ENCODE results near the gene CTBP2.

- TF ChIP-seq FOXK2 (IDR thresholded peaks at IDR 0.05) = no peak
- TF ChIP-seq MAX (IDR thresholded peaks at IDR 0.05; ENCODE audit: low read depth, low read length) = no peak
- no peak for TF ChIP-seq RAD21 (IDR thresholded peaks at IDR 0.05; ENCODE audit: insufficient read depth, low read depth, low read length)
- no peak for TF ChIP-seq CBFB (IDR thresholded peaks at IDR 0.05; ENCODE audit: low read depth)
- TF ChIP-seq SP1 (IDR thresholded peaks at IDR 0.05; ENCODE audit: low read depth, low read length) = no peak
- TF ChIP-seq POLR2A (IDR thresholded peaks at IDR 0.05; ENCODE audit: low read depth, low read length) = no peak
- TF ChIP-seq MTA3 (IDR thresholded peaks at IDR 0.05; ENCODE audit: borderline replicate concordance, low read length) = no peak
- no peak for TF ChIP-seq JUNB (IDR thresholded peaks at IDR 0.05)
- TF ChIP-seq CTCF (IDR thresholded peaks at IDR 0.05 in 2 of 3, conservative IDR thresholded peaks at IDR 0.05 in 1 of 3; ENCODE audit: control insufficient read depth in 2 of 3, extremely low read depth in 1 of 3, insufficient read depth in 1 of 3, low read depth in 3 of 3, low read length in 3 of 3) = no peak
- no peak for TF ChIP-seq POLR2AphosphoS5 (IDR thresholded peaks at IDR 0.05; ENCODE audit: low read length)
- TF ChIP-seq ZSCAN29 (IDR thresholded peaks at IDR 0.05) = no peak
- TF ChIP-seq FOXM1 (IDR thresholded peaks at IDR 0.05; ENCODE audit: low read depth, low read length) = no peak
- no peak for TF ChIP-seq ATF7 (IDR thresholded peaks at IDR 0.05; ENCODE audit: low read depth)
These were observed 87.6 kb downstream of the CTBP2 start for GRCh38 chr10:125072794-125073193.

Measured in GM12878 (cell line).